CD4-positive, alpha-beta T cell treated with Interleukin-12 subunit alpha and Interleukin-12 subunit beta, for 1 hour (primary cell): ENCODE data around the gene CYSTM1.
A peak's percentile ranks its signal among the peaks of the same experiment; 100 is the strongest.
"Not testable (repeated sequence)": the region's sequence is repeated elsewhere in the genome, so short reads cannot be mapped to it uniquely, and the experiment has no call there.

Experiments used
- DNase-seq: peaks from one replicate; pipeline ENCODE4 v3.0.0-alpha.2; 2020

CYSTM1 gene

DNA sequence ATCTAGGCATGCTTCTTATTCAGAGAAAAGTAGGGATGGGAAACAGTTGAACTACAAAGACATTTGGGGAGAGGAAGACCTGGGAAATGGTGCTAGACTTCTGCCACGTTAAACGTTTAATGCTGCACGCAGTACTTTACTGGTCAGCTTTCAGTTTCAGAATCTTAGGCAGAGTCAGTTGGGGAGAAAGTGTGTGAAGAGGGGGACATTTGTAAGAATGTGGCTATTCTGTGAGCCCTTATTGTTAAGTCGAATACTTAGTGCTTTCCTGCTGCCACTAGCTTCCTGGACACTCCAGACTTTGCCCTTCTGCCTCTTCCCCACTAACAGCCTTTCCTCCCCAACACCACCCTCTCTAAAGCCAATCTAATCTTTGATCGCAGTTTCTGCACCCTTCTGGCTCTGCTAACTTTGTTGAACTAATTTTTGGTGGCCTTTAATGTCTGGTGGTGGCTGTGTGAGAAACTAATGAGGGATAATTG, 6.1 kb downstream of the CYSTM1 start:
- DNase-seq: no peak

GRCh38 chr5:140181525-140181924, 6.5 kb downstream of the CYSTM1 start:
- DNase-seq: no peak

GRCh38 chr5:140182075-140182711, 7.2 kb downstream of the CYSTM1 start:
- no peak for DNase-seq

GRCh38 chr5:140182803-140183367, 7.9 kb downstream of the CYSTM1 start:
- no peak for DNase-seq

DNA sequence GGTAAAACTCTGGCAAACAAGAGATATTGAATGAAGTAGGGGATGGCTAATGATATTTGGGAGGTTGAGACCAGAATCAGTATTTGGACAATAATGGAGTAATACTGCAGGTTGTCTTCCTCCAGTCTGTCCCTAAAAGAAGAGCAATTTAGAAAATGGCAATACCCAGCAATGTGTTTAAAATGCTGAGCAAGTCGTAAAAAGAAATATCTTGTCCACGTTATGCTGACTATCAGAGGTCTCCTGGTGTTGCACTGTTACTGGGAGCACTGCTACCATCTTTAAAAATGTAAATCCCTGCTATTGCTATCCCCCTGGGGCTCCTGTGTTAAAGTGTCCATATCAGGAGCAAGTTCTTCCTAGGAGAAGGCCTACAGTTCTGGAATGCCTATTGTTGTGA, 10.4 kb downstream of the CYSTM1 start:
- DNase-seq: no peak

DNA sequence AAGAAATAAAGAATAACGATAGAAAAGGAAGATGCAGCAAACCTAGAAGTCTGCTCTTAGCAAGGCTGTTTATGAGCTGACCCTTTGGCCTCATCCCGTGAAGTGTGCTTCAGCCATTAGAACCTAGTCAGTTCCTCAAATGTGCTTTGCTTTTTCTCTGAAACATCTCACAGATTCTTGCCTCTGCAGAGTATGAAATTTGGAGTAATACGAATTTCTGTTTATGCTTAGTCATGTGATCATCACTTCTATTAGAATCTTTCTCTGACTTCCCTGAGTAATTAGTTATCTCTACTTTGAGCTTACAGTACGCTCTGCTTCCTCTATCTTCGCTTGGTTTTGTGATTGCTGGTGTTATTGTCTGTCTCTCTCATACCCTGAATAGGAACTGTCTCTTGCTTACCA, 11.3 kb downstream of the CYSTM1 start:
- DNase-seq: no peak

DNA sequence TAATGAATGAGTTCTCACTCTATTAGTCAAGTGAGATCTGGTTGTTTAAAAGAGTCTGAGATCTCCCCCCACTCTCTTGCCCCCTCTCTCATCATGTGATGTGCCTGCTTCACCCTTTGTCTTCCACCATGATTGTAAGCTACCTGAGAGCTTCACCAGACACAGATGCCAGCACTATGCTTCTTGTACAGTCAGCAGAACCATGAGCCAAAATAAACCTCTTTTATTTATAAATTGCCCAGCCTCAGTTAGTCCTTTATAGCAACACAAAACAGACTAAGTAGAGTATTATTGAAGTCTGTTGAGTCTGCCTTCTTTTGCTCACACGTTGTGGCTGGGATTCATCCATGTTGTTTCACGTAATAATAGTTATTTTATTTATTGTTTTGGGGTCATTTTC, 14.3 kb downstream of the CYSTM1 start:
- DNase-seq: no peak

GRCh38 chr5:140189977-140190871, 15.2 kb downstream of the CYSTM1 start:
- no peak for DNase-seq

DNA sequence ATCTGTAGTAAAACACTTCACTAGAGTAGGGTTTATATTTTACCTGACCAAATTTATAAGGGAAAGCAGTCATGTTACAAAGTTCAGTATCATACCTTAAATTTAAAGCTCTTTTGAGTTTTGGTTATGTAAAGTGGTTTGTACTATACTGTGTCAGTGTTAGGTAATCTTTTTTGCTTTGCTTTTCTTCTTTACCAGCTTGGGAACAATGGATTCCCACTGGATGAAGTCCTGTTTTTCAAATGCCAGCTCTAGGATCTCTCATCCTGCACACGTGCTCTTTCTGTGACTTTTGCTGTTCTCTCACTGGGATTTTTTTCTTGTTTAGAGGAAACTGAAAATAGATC, 15.9 kb downstream of the CYSTM1 start:
- DNase-seq: no peak

DNA sequence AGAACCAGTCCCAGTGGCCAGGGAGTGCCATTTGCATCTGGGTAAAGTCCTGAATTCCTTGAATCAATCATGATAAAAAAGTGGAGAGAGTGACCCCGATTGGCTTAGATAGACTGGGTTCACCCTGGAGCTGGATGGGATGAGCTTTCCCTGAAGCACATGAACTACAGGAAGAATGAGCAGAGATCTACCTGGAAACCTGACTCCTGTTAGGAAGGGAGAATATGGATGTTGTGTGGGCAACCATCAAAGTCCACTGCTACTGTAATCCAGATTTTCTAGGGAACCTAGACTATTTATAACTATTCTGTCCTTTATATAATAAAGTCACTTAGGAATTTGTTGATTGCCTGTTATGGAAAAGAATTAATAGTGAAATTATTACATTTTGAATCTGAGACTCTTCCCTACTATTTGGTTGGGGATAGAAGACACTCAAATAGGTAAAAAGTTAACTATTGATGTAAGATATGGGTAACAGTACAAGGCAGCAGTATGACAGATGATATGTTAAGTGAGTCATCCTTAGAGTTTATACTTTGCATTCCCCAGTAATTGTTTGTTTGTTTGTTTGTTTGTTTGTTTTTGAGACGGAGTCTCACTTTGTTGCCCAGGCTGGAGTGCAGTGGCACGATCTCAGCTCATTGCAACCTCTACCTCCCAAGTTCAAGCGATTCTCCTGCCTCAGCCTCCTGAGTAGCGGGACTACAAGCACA, 17.9 kb downstream of the CYSTM1 start:
- no peak for DNase-seq

GRCh38 chr5:140194662-140195061, 19.7 kb downstream of the CYSTM1 start:
- no peak for DNase-seq

- DNase-seq: no peak
These were observed 21.3 kb downstream of the CYSTM1 start for GRCh38 chr5:140196115-140196814.

DNA sequence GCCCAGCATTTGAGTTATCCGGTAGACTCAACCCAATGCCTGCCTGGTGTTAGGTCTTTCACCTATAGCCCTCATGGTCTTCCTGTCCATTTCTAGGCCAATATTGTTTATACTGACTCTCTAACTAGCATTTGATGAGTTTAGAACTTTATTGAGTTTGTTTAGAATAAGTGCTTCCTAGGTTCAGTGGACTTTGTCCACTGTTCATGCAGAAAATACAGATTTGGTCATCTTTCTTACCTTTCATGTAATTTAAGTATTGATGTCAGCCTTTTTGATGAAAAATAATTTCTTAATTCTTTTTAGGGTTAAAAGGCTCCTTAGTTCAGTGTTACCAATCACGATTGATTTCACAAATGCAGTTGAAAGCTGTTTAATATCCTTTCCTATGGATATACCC, 22.0 kb downstream of the CYSTM1 start:
- no peak for DNase-seq

GRCh38 chr5:140198915-140199314, 23.9 kb downstream of the CYSTM1 start:
- not testable (repeated sequence) for DNase-seq

DNA sequence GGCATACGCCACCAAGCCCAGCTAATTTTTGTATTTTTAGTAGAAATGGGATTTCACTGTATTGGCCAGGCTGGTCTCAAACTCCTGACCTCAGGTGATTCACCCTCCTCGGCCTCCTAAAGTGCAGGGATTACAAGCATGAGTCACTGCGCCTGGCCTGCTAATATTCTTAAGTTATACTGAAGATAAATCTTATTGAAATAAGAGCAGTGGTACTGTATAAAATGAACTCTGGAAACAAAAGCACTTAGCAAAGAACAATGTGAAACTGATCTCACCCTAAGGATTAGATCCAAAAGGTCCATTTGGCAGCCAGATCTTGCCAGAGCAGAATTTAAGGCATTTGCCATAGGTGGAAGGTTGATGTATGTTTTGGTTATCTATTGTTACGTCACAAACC, 27.1 kb downstream of the CYSTM1 start:
- no peak for DNase-seq

- no peak for DNase-seq
These were observed 27.6 kb downstream of the CYSTM1 start for GRCh38 chr5:140202610-140203009.

DNA sequence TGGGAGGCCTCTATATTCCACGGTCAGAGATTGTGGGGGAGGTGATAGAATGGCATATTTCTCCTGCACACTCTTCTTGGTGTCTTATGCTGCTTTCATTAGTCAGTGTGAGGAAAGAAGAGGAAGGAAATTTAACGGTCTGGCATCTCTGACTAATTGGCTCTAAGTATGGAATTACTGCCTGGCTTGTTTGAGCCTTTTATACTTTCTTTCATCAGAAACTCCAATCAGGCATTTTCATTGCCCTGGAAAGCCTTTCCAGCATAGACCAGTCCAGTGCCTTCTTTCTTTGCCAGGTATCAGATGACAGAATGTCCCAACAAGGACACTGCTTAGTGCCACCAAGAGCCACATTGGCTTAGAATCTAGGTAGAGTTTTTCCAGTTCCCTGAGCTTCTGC, 30.2 kb downstream of the CYSTM1 start:
- DNase-seq: no peak

DNA sequence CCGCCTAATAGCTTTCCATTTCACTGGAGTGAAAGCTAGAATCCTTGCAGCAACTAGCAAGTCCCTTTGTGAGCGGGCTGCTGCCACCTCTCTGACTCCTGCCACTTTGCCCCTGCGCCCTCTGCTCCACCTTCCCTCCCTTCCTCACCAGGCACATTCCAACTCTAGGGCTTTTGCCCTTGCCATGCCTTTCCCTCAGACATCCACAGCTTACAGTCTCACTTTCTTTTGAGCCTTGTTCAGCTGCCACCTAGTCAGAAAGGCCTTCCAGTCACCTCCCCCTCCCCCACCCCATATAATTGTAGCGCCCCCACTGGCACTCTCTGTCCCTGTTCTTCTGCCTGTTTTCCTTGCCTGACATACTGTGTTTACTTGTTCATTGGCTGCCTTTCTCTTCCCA, 31.0 kb downstream of the CYSTM1 start:
- no peak for DNase-seq

GRCh38 chr5:140207250-140207964, 32.4 kb downstream of the CYSTM1 start:
- no peak for DNase-seq

- DNase-seq: no peak
These were observed 33.1 kb downstream of the CYSTM1 start for GRCh38 chr5:140208065-140208464.

DNA sequence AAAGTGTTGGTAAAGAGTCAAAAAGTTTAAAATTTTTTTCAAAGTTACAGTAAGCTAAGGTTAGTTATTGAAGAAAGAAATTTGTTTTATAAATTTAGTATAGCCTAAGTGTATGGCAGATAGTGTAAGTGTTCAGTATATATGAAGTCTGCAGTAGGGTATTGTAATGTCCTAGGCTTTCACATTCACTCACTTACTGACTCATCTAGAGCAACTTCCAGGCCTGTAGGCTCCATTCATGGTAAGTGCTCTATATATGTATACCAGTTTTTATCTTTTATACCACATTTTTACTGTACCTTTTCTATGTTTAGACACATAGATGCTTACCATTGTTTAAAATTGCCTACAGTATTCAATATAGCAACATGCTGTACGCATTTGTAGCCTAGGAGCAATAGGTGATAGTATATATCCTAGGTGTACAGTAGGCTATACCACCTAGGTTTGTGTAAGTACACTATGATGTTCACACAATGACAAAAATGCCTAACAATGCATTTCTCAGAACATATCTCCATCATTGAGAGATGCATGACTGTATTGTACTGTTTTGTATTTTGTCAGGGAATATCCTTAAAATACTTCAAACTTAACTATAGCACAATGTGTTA, 38.5 kb downstream of the CYSTM1 start:
- DNase-seq: no peak

GRCh38 chr5:140214831-140215230, 39.8 kb downstream of the CYSTM1 start:
- DNase-seq: peak; percentile 8
